Duodenal mucosa (tissue), 2 donors: ENCODE data around the gene ARID5B.
"Not testable (repeated sequence)": the region's sequence is repeated elsewhere in the genome, so short reads cannot be mapped to it uniquely, and the experiment has no call there.

Source experiments
- H3K27ac ChIP-seq: one replicate; pipeline ENCODE4 v1.7.0; 2013; ENCODE audit warnings: low read depth, low read length
- H3K27me3 ChIP-seq, 2 donors: one replicate each; pipeline ENCODE4 v1.7.0; 2013; ENCODE audit warnings: low read length in 2 of 2, control low read depth in 1 of 2; ENCODE audit not compliant: insufficient read depth in 2 of 2, control insufficient read depth in 1 of 2
- H3K36me3 ChIP-seq, 2 donors: one replicate each; pipeline ENCODE4 v1.7.0; 2013; ENCODE audit warnings: low read length in 2 of 2, control low read depth in 1 of 2; ENCODE audit not compliant: insufficient read depth in 2 of 2, control insufficient read depth in 1 of 2
- H3K4me1 ChIP-seq, 2 donors: one replicate each; pipeline ENCODE4 v1.7.0; 2013; ENCODE audit warnings: low read length in 2 of 2, control low read depth in 1 of 2; ENCODE audit not compliant: insufficient read depth in 2 of 2, control insufficient read depth in 1 of 2
- H3K4me3 ChIP-seq, 2 donors: one replicate each; pipeline ENCODE4 v1.7.0; 2013; ENCODE audit warnings: low read length in 2 of 2, low read depth in 1 of 2
- H3K9ac ChIP-seq, 2 donors: one replicate each; pipeline ENCODE4 v1.7.0; 2013; ENCODE audit warnings: low read length in 2 of 2, low read depth in 1 of 2
- H3K9me3 ChIP-seq, 2 donors: one replicate each; pipeline ENCODE4 v1.7.0; 2013; ENCODE audit warnings: low read length in 2 of 2, control low read depth in 1 of 2; ENCODE audit not compliant: control insufficient read depth in 1 of 2

The ARID5B gene

DNA sequence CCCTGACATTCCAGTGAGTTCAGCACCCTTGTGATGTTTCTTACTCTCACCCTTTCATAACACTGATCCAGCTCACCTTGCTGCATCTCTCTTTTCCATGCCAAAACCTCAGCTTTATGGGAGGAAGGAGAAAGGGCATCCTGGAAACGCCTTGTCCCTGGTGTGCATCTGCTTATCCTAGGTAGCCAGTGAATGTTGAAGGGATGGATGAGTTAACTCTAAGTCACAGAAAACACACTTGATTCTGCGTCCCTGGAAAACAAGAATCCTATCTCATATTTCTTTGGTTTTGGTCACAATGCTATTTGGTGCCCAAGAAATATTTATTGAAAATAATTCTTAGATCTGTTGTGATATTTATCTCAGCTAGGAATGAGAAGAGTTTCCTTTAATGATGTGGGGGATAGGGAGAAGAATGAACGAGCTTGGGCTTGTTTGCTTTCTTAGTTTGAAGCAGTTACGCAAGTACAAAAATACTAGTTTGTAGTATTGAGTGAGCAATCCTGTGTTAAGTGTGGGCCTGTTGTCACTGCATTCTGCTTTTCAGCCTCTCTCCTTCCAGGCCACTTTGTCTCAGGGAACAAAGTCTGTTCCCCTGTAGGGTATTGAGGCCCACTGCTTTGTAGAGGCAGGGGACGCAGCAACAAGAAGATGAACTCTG lies 126.5 kb downstream of the ARID5B start:
- no peak overlapping the region for H3K27ac ChIP-seq
- H3K27me3 ChIP-seq: no peaks in the 10 kb centered on the region
- H3K4me3 ChIP-seq: no peak overlapping the region
- H3K4me1 ChIP-seq: peaks cover 21 to 30% of the 10 kb centered on the region in 2 donors
- H3K36me3 ChIP-seq: no peaks in the 10 kb centered on the region
- H3K9ac ChIP-seq: no peak overlapping the region
- no peaks in the 10 kb centered on the region for H3K9me3 ChIP-seq

DNA sequence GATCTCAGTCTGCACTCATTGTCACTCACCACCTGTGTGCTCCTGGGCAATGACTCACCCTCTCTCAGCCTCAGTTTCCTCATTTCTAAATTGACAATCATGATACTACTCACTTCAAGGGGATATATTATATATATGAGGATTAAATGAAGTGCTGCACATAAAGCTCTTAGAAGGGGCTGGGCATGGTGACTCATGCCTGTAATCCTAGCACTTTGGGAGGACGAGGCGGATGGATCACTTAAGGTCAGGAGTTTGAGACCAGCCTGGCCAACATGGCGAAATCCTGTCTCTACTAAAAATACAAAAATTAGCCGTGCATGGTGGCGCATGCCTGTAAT lies 127.0 kb downstream of the ARID5B start:
- peaks cover 16 to 25% of the 10 kb centered on the region in 2 donors for H3K4me1 ChIP-seq
- not testable (repeated sequence) for H3K9ac ChIP-seq, H3K27me3 ChIP-seq, H3K9me3 ChIP-seq, H3K27ac ChIP-seq, H3K36me3 ChIP-seq, H3K4me3 ChIP-seq

DNA sequence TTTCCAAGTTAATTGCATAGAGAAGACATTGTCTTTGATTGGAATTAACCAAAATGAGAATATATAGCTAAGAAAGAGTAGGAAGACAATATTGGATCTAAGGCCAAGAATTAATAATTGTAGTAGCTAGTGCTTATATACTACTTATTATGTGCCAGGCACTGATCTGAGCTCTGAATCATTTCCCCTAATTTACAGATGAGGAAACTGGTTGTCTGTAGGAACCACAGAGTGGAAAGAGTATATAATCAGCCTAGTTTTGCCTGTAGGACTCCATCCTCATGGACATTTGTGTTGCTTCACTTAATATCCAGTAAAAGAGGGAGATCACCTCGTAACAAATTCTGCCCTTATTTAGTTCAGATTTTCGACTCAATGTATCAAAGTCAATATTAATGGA lies 127.9 kb downstream of the ARID5B start:
- Histone ChIP-seq H3K27me3 (no peaks in the 10 kb centered on the region), H3K36me3 (no peaks in the 10 kb centered on the region), H3K27ac (no peak overlapping the region), H3K9ac (no peak overlapping the region), H3K9me3 (no peaks in the 10 kb centered on the region), H3K4me1 (peaks cover 10 to 16% of the 10 kb centered on the region in 2 donors), H3K4me3 (no peak overlapping the region)

DNA sequence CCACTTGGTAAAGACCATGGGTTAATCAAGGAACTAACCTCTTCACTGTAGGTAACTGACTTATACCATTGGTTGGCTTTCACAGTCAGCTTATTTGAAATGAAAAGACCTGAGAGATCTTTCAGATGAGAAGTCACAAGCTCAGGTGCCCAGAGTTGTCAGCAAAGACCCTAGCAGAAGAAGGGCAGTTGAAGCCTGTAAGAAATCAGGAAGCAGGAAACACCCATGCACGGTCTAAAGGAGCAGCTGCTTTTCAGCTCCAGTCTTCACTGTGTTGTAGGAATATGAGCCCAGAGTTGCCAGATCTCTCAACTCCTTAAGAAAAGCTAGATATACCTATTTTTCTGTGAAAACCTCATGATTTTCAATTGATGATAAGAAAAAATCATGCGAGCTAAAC lies 130.0 kb downstream of the ARID5B start:
- H3K4me1 ChIP-seq: peaks cover 3 to 5% of the 10 kb centered on the region in 2 donors
- no peak overlapping the region for H3K9ac ChIP-seq
- H3K27me3 ChIP-seq: no peaks in the 10 kb centered on the region
- H3K27ac ChIP-seq: no peak overlapping the region
- H3K36me3 ChIP-seq: no peaks in the 10 kb centered on the region
- no peak overlapping the region for H3K4me3 ChIP-seq
- no peaks in the 10 kb centered on the region for H3K9me3 ChIP-seq

DNA sequence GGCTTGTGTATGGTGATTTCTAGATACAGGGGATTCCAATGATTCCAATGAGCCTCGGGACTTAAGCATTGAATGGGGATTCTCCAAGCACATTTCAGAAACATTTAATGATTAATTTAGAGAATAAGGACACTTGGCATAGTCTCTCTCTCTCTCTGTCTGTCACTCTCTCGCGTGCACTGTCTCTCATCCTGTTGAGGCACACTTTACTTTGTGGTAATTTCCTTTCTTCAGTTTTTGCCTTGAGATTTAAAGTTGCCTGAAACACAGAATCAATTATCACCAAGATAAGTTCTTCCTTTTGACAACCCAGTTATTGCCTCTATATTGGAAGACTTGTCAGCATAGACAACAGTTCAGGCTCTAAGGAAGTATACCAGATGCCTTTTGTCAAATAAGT lies 131.6 kb downstream of the ARID5B start:
- Histone ChIP-seq H3K4me3 (no peak overlapping the region), H3K4me1 (peaks cover 18 to 19% of the 10 kb centered on the region in 2 donors), H3K36me3 (no peaks in the 10 kb centered on the region), H3K9ac (no peak overlapping the region), H3K27me3 (no peaks in the 10 kb centered on the region), H3K9me3 (no peaks in the 10 kb centered on the region), H3K27ac (no peak overlapping the region)

DNA sequence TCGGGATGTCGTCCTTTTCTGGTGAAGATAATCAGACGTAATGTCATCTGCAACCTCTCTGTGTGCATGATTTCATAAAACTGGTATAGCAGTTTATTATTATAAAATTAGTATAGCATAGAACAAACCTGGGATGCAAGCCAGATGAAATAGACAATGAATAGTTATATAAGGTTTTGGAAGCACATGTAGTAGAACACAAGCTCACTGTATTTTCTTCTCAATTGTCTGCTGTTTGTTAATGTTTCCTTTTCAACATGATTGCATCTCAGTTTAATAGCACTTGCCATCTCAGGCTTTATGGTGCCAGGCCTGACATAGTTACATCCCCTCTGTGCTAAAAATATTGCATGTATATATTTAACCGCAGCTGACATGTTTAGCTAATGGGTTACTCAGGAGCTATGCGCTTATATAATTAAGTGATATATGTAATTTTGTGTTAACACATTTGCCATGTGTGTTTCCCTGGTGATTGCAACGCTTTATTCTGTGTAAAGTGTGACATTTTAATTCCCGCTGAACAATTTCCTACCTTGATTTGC lies 132.7 kb downstream of the ARID5B start:
- Histone ChIP-seq H3K4me3 (no peak overlapping the region), H3K9ac (no peak overlapping the region), H3K27me3 (no peaks in the 10 kb centered on the region), H3K36me3 (no peaks in the 10 kb centered on the region), H3K9me3 (no peaks in the 10 kb centered on the region), H3K4me1 (peaks cover 28 to 30% of the 10 kb centered on the region in 2 donors), H3K27ac (no peak overlapping the region)

DNA sequence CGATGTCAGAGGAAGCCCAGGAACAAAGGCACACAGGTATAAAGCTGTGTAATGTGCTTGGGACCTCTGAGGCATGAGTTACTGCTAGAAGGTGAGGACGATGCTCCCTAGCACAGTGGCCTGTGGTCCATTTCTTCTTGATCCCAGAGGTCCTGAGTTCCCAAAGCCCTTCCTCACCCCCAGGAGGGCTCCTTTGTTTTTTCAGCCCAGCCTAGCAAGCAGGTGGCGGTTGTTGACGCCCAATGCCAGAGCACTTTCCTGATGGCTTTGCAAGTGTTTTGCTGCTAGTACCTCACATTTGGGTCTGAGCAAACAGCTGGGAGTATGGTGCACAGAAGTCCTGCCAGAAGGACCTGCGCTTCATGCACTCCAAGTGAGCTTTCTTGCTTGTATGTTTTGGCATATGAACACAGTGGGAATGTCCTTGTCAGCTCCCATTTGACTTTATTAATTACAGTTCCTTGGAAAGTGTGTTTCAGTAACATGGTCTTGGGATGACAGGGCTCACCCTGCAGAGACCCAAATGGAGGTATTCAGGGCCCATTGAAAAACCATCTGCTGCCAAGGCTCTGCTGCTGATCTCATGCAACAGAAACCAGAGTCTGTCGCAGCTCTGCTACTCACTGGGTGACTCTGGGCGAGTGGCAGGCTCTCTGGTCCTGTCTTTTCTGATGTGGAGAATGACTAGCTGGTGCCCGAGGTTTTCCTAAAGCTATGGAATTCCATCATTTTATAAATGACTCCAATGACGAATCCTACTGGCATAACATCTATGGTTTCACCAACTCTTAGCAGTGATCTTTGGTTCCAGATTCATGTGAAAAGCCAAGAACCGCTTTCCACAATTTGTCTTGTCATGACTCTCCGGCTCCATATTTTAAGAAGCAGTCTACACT lies 134.9 kb downstream of the ARID5B start:
- Histone ChIP-seq H3K9ac (no peak overlapping the region), H3K36me3 (no peaks in the 10 kb centered on the region), H3K9me3 (no peaks in the 10 kb centered on the region), H3K4me3 (no peak overlapping the region), H3K27me3 (no peaks in the 10 kb centered on the region), H3K4me1 (peaks cover 41 to 44% of the 10 kb centered on the region in 2 donors), H3K27ac (no peak overlapping the region)

DNA sequence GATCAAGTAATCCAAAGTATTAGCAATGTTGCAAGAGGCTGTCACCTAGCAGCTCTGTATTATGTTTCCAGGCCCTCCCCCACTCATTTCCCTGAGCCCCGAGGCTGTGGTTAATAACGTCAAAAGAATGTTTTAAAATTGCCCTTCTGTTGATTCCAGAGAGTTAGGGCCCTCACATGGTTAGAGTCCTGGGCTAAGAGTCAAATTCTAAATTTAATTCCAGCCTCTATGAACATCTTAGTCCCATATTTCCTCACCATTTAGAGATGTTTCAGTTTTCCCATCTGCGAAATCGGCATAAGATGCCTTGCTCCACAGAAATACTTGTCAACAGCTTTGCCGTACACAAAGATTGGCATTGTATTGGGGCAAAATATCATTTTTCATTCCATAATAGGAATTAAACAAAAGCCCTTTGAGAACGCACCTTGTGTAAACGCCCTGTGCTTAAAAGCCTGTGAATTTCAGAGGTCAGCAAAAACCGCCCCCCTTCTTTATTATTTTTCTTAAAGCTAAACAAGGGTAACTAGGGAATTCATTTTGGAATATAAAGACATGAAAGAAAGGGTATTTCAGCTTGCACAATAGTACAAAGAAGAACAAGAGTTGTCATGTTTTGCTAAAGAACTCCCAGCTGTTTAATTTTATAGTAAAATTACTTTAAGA lies 135.8 kb downstream of the ARID5B start:
- no peaks in the 10 kb centered on the region for H3K27me3 ChIP-seq
- H3K9ac ChIP-seq: no peak overlapping the region
- H3K9me3 ChIP-seq: no peaks in the 10 kb centered on the region
- peaks cover 44 to 47% of the 10 kb centered on the region in 2 donors for H3K4me1 ChIP-seq
- no peak overlapping the region for H3K27ac ChIP-seq
- H3K4me3 ChIP-seq: no peak overlapping the region
- no peaks in the 10 kb centered on the region for H3K36me3 ChIP-seq

DNA sequence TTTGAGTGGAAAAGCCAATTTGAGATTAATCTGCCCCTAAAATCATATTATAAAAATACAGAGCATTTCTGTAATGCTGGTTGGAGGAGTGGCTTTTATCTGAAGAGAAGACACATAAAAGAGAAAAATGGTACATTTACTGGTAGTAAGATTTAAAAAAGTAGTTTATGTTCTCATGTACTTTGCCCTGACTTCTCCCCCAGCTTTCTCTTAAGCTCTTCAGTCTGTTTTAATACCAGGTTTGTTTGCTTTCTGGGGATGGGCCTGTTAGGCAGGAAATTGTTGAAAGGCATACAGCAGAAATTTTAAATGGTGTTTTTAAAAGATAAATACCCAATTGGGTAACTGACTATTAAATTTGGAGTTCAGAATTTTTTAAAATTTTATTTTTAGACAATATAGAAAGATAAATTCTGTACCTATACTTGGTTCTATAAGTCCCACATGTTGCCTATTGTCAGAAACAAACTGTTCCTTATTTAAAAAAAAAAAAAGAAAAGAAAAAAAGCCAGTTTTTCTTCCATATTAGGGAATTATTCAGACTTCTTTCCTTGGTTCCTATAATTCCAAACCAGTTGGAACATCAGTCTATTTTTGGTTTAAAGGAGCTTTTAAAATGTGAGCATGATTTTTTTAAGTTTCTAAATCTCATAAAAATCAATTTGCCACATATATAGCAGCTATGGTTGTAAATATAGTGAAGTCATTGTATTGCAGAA lies 136.6 kb downstream of the ARID5B start:
- Histone ChIP-seq H3K4me3 (peak overlapping the region in 1 of 2 donors; percentile 42), H3K4me1 (peaks cover 44 to 50% of the 10 kb centered on the region in 2 donors), H3K9me3 (no peaks in the 10 kb centered on the region), H3K27ac (peak overlapping the region; percentile 44), H3K9ac (peak overlapping the region; percentile 2 to 39), H3K27me3 (no peaks in the 10 kb centered on the region), H3K36me3 (no peaks in the 10 kb centered on the region)
